HEK293 (cell line): ENCODE measurements around the gene ANO8.

Source experiments
- CTCF ChIP-seq: fragments of 450-650 bp; formaldehyde crosslinking; IDR thresholded peaks from 2 replicates; pipeline ENCODE4 v1.5.1; 2016; ENCODE audit warnings: missing biosample characterization, missing genetic modification characterization
- FEZF1 ChIP-seq: fragments of 450-650 bp; formaldehyde crosslinking; IDR thresholded peaks from 2 replicates; pipeline ENCODE4 v1.5.1; 2016; ENCODE audit warnings: missing biosample characterization, missing genetic modification characterization
- GLIS1 ChIP-seq: fragments of 450-650 bp; formaldehyde crosslinking; IDR thresholded peaks from 2 replicates; pipeline ENCODE4 v1.5.1; 2016; ENCODE audit warnings: missing biosample characterization, missing genetic modification characterization
- OSR2 ChIP-seq: fragments of 450-650 bp; formaldehyde crosslinking; IDR thresholded peaks from 2 replicates; pipeline ENCODE4 v1.5.1; 2016; ENCODE audit warnings: missing biosample characterization, missing genetic modification characterization
- PRDM10 ChIP-seq: fragments of 450-650 bp; formaldehyde crosslinking; IDR thresholded peaks from 2 replicates; pipeline ENCODE4 v1.5.1; 2016; ENCODE audit warnings: missing biosample characterization, missing genetic modification characterization
- SP2 ChIP-seq: fragments of 450-650 bp; formaldehyde crosslinking; IDR thresholded peaks from 2 replicates; pipeline ENCODE4 v1.5.1; 2016; ENCODE audit warnings: missing biosample characterization, missing genetic modification characterization
- SP3 ChIP-seq: fragments of 450-650 bp; formaldehyde crosslinking; IDR thresholded peaks from 2 replicates; pipeline ENCODE4 v1.5.1; 2016; ENCODE audit warnings: missing biosample characterization, missing genetic modification characterization
- WT1 ChIP-seq: fragments of 450-650 bp; formaldehyde crosslinking; IDR thresholded peaks from 2 replicates; pipeline ENCODE4 v1.5.1; 2016; ENCODE audit warnings: missing biosample characterization, missing genetic modification characterization
- YY2 ChIP-seq: fragments of 450-650 bp; formaldehyde crosslinking; IDR thresholded peaks from 2 replicates; pipeline ENCODE4 v1.5.1; 2016; ENCODE audit warnings: missing biosample characterization, missing genetic modification characterization
- ZBTB1 ChIP-seq: fragments of 450-650 bp; formaldehyde crosslinking; IDR thresholded peaks from 2 replicates; pipeline ENCODE4 v1.5.1; 2016; ENCODE audit warnings: missing biosample characterization, missing genetic modification characterization
- ZBTB11 ChIP-seq: fragments of 450-650 bp; formaldehyde crosslinking; conservative IDR thresholded peaks from 2 replicates; pipeline ENCODE4 v1.5.1; 2016; ENCODE audit warnings: low read depth, missing biosample characterization, missing genetic modification characterization
- ZBTB20 ChIP-seq: fragments of 450-650 bp; formaldehyde crosslinking; IDR thresholded peaks from 2 replicates; pipeline ENCODE4 v1.5.1; 2016; ENCODE audit warnings: missing biosample characterization, missing genetic modification characterization
- ZBTB26 ChIP-seq: fragments of 450-650 bp; formaldehyde crosslinking; optimal IDR thresholded peaks from 2 replicates; pipeline ENCODE3; 2016; ENCODE audit warnings: missing biosample characterization, mild to moderate bottlenecking, missing genetic modification characterization
- ZBTB8A ChIP-seq: fragments of 450-650 bp; formaldehyde crosslinking; IDR thresholded peaks from 2 replicates; pipeline ENCODE4 v1.5.1; 2016; ENCODE audit warnings: missing biosample characterization, missing genetic modification characterization
- ZEB2 ChIP-seq: fragments of 450-650 bp; formaldehyde crosslinking; IDR thresholded peaks from 2 replicates; pipeline ENCODE4 v1.5.1; 2016; ENCODE audit warnings: missing biosample characterization, missing genetic modification characterization
- ZFHX2 ChIP-seq: fragments of 450-650 bp; formaldehyde crosslinking; conservative IDR thresholded peaks from 2 replicates; pipeline ENCODE4 v1.5.1; 2016; ENCODE audit warnings: missing biosample characterization, missing genetic modification characterization
- ZFP69B ChIP-seq: fragments of 450-650 bp; formaldehyde crosslinking; IDR thresholded peaks from 2 replicates; pipeline ENCODE4 v1.5.1; 2016; ENCODE audit warnings: missing biosample characterization, missing genetic modification characterization
- ZNF133 ChIP-seq: fragments of 450-650 bp; formaldehyde crosslinking; IDR thresholded peaks from 2 replicates; pipeline ENCODE4 v1.5.1; 2016; ENCODE audit warnings: missing biosample characterization, missing genetic modification characterization
- ZNF221 ChIP-seq: fragments of 450-650 bp; formaldehyde crosslinking; IDR thresholded peaks from 2 replicates; pipeline ENCODE4 v1.5.1; 2017; ENCODE audit warnings: missing biosample characterization, missing genetic modification characterization, borderline replicate concordance
- ZNF266 ChIP-seq: fragments of 450-650 bp; formaldehyde crosslinking; IDR thresholded peaks from 2 replicates; pipeline ENCODE4 v1.5.1; 2016; ENCODE audit warnings: missing biosample characterization, missing genetic modification characterization, low read depth
- ZNF335 ChIP-seq: fragments of 450-650 bp; formaldehyde crosslinking; conservative IDR thresholded peaks from 2 replicates; pipeline ENCODE4 v1.5.1; 2016; ENCODE audit warnings: missing biosample characterization, missing genetic modification characterization
- ZNF341 ChIP-seq: fragments of 450-650 bp; formaldehyde crosslinking; IDR thresholded peaks from 2 replicates; pipeline ENCODE4; 2016; ENCODE audit warnings: low read depth, missing biosample characterization, missing genetic modification characterization
- ZNF501 ChIP-seq: fragments of 450-650 bp; formaldehyde crosslinking; IDR thresholded peaks from 2 replicates; pipeline ENCODE4 v1.5.1; 2016; ENCODE audit warnings: missing biosample characterization, missing genetic modification characterization
- ZNF514 ChIP-seq: fragments of 450-650 bp; formaldehyde crosslinking; IDR thresholded peaks from 2 replicates; pipeline ENCODE4 v1.5.1; 2016; ENCODE audit warnings: missing biosample characterization, missing genetic modification characterization
- ZNF600 ChIP-seq: fragments of 450-650 bp; formaldehyde crosslinking; IDR thresholded peaks from 2 replicates; pipeline ENCODE4 v1.5.1; 2016; ENCODE audit warnings: missing biosample characterization, missing genetic modification characterization
- ZNF692 ChIP-seq: fragments of 450-650 bp; formaldehyde crosslinking; IDR thresholded peaks from 2 replicates; pipeline ENCODE4 v1.5.1; 2016; ENCODE audit warnings: missing biosample characterization, missing genetic modification characterization
- ZNF76 ChIP-seq: fragments of 450-650 bp; formaldehyde crosslinking; IDR thresholded peaks from 2 replicates; pipeline ENCODE4; 2016; ENCODE audit warnings: low read depth, missing biosample characterization, missing genetic modification characterization, borderline replicate concordance
- ZSCAN23 ChIP-seq: fragments of 450-650 bp; formaldehyde crosslinking; IDR thresholded peaks from 2 replicates; pipeline ENCODE4 v1.5.1; 2016; ENCODE audit warnings: missing biosample characterization, missing genetic modification characterization

The ANO8 gene

GRCh38 chr19:17305517-17306284 lies 29.0 kb downstream of the ANO8 start, which contains the start of gene MRPL34 (continued):
- TF ChIP-seq ZNF221 (tag by site-specific recombination) (no peak), SP3 (peak; percentile 64), PRDM10 (tag by site-specific recombination) (peak; percentile 83), ZEB2 (tag by site-specific recombination) (peak; percentile 99), ZNF501 (tag by site-specific recombination) (peak; percentile 66; the same call in 1 of the 2 replicates), GLIS1 (tag by site-specific recombination) (peak; percentile 97), ZNF514 (tag by site-specific recombination) (no peak), ZFHX2 (tag by site-specific recombination) (0 out of 2 replicates have a peak, but pooled peaks have one; percentile 22), ZBTB20 (tag by site-specific recombination) (peak; percentile 96), ZNF76 (tag by site-specific recombination) (peak; percentile 94), ZSCAN23 (no peak), YY2 (tag by site-specific recombination) (no peak), FEZF1 (tag by site-specific recombination) (peak; percentile 87), ZNF341 (peak; percentile 53), ZBTB11 (tag by site-specific recombination) (peak; percentile 56), ZNF266 (tag by site-specific recombination) (no peak), ZBTB1 (tag by site-specific recombination) (no peak), ZNF133 (tag by site-specific recombination) (no peak), ZBTB26 (peak; percentile 65), ZNF692 (peak; percentile 99), ZBTB8A (tag by site-specific recombination) (peak; percentile 59), ZNF335 (tag by site-specific recombination) (peak; percentile 100), ZNF600 (peak; percentile 89), ZFP69B (tag by site-specific recombination) (peak; percentile 99), CTCF (peak; percentile 100), SP2 (tag by site-specific recombination) (peak; percentile 86), OSR2 (tag by site-specific recombination) (peak; percentile 88), WT1 (tag by site-specific recombination) (0 out of 2 replicates have a peak, but pooled peaks have one; percentile 5)
